BE2C (cell line): ENCODE results near the gene PRIMA1.

Experiments used
- DNase-seq: peaks from one replicate; pipeline ENCODE4 v3.0.0-alpha.2; 2020
- H3K27me3 ChIP-seq: fragments of 250-450 bp; sonication (Bioruptor Pico); 2 replicates; pipeline ENCODE4 v1.5.1; 2020; ENCODE audit warnings: mild to moderate bottlenecking
- H3K36me3 ChIP-seq: fragments of 250-450 bp; sonication (Bioruptor Pico); 2 replicates; pipeline ENCODE4 v1.5.1; 2020; ENCODE audit warnings: mild to moderate bottlenecking
- H3K4me1 ChIP-seq: fragments of 250-450 bp; sonication (Bioruptor Pico); 2 replicates; pipeline ENCODE4 v1.5.1; 2020
- H3K4me3 ChIP-seq: 2 replicates; pipeline ENCODE4 v1.5.1; 2011; ENCODE audit warnings: low read depth, low read length
- H3K9me3 ChIP-seq: fragments of 250-450 bp; sonication (Bioruptor Pico); 2 replicates; pipeline ENCODE4 v1.5.1; 2020
- TF ChIP-seq, protein P1 (sequence below): IDR thresholded peaks from 2 replicates; pipeline ENCODE4 v1.5.1; 2012; ENCODE audit warnings: mild to moderate bottlenecking, low read depth, low read length

PRIMA1 gene

GRCh38 chr14:93747102-93747501, 41.2 kb downstream of the PRIMA1 start:
- DNase-seq, result no peak
- Histone ChIP-seq H3K4me1 (peaks cover 49% of the 10 kb centered on the region), H3K27me3 (no peaks in the 10 kb centered on the region), H3K36me3 (no peaks in the 10 kb centered on the region; the same call in 1 of the 2 replicates), H3K4me3 (no peak overlapping the region), H3K9me3 (no peaks in the 10 kb centered on the region; the same call in 1 of the 2 replicates)
- TF ChIP-seq, protein P1, sequence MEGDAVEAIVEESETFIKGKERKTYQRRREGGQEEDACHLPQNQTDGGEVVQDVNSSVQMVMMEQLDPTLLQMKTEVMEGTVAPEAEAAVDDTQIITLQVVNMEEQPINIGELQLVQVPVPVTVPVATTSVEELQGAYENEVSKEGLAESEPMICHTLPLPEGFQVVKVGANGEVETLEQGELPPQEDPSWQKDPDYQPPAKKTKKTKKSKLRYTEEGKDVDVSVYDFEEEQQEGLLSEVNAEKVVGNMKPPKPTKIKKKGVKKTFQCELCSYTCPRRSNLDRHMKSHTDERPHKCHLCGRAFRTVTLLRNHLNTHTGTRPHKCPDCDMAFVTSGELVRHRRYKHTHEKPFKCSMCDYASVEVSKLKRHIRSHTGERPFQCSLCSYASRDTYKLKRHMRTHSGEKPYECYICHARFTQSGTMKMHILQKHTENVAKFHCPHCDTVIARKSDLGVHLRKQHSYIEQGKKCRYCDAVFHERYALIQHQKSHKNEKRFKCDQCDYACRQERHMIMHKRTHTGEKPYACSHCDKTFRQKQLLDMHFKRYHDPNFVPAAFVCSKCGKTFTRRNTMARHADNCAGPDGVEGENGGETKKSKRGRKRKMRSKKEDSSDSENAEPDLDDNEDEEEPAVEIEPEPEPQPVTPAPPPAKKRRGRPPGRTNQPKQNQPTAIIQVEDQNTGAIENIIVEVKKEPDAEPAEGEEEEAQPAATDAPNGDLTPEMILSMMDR, result no peak

DNA sequence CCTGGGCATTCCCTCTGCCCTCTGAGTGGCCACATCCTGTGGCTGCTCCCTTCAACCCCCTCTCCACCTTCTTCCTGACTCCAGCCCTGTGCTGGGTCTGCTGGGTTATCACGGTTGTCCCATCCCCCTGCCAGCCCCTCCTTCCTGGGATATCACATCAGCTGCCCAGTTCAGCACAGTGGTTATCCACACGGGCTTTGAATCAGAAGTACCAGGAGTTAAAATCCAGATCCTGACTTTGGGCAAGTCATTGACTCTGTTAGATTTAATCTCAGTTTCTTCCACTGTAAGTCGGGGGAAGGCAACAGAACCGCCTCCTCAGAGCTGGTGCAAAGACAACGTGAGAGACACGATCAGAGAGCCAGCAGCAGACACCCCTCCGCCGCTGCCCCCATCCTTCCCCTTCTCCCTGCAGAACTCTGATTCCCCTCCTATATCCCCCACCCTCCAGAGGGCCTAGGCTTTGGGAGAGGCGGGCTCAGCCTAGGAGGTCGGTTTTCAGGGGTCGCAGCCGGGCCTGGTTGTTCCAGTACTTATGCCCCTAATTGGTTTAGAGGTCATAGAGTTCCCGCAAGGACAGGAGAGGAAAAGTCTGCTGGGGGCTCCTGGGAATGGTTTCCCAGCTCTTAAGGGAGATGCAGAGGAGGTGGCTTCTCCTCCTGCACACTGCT, 42.5 kb downstream of the PRIMA1 start:
- no peaks in the 10 kb centered on the region for H3K36me3 ChIP-seq
- peak; percentile 65 for DNase-seq
- H3K27me3 ChIP-seq, result no peaks in the 10 kb centered on the region
- H3K4me3 ChIP-seq, result no peak overlapping the region
- TF ChIP-seq, protein P1, result no peak
- no peaks in the 10 kb centered on the region; the same call in 1 of the 2 replicates for H3K9me3 ChIP-seq
- peaks cover 42% of the 10 kb centered on the region for H3K4me1 ChIP-seq

GRCh38 chr14:93744876-93745275, 43.4 kb downstream of the PRIMA1 start:
- Histone ChIP-seq H3K9me3 (no peaks in the 10 kb centered on the region; the same call in 1 of the 2 replicates), H3K4me3 (no peak overlapping the region), H3K27me3 (no peaks in the 10 kb centered on the region), H3K36me3 (no peaks in the 10 kb centered on the region), H3K4me1 (peaks cover 42% of the 10 kb centered on the region)
- no peak for DNase-seq
- TF ChIP-seq, protein P1, result no peak

DNA sequence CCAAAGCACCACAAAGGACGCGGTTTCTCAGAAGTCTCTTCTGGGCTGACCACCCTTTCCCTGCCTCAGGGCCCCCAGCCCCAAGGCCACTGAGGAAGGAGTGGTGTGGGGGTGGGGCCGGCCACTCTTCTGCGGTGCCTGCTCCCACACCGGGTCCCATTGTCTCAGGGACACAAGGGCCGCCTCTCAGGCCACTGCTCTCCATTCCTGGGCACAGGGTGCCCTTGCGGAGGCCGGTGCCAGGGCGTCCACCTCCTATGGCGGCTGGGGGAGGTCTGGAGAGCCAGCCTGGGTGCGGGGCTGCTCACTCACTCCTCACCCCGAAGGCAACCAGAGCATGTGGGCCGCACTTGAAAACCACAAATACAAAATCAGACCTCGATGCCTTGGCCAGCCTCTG, 44.1 kb downstream of the PRIMA1 start:
- Histone ChIP-seq H3K4me1 (peaks cover 35% of the 10 kb centered on the region), H3K4me3 (no peak overlapping the region), H3K27me3 (no peaks in the 10 kb centered on the region), H3K9me3 (no peaks in the 10 kb centered on the region; the same call in 1 of the 2 replicates), H3K36me3 (no peaks in the 10 kb centered on the region)
- no peak for DNase-seq
- TF ChIP-seq, protein P1, result no peak

DNA sequence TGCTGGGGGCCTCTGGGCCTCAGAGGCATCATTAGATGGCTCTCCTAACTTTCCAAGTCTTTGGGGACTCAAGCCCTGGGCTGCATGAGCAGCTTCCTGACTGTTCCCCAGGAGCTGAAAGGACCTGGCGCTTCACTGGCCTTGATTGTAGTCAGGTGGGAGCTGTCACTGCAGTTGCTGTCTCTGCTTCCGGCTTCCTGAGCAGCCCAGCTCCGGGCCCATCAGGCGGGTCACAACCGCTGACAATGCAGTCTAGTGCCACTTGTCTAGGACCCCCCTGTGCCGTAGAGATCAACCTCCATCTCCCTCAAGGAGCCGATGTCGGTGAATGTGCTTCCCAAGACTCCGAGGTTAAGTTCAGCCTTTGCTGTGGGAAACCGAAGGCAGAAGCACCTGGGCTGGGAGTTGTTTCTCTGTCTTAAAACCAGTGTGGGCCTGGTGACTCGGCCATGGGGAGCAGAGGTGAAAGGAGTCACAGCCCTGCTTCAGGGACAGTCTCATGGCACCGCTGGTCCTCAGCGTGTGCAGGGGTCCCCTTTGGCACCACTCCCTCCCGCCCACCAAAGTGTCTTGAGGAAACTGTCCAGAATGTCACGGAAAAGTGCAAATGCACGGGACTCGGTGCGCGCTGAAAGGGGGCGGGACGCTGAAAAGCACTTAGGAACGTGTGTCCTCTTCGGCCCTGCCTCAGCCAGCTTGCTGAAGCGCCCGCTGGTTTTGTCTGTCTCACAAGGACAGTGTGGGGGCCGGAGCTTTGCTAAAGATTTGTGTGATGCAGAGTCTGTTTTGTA, 44.8 kb downstream of the PRIMA1 start:
- no peaks in the 10 kb centered on the region for H3K27me3 ChIP-seq
- no peaks in the 10 kb centered on the region for H3K9me3 ChIP-seq
- H3K4me3 ChIP-seq, result no peak overlapping the region
- H3K36me3 ChIP-seq, result no peaks in the 10 kb centered on the region
- DNase-seq, result no peak
- peaks cover 32% of the 10 kb centered on the region for H3K4me1 ChIP-seq
- TF ChIP-seq, protein P1, result no peak

- no peak overlapping the region for H3K4me3 ChIP-seq
- H3K9me3 ChIP-seq, result no peaks in the 10 kb centered on the region
- peaks cover 35% of the 10 kb centered on the region for H3K4me1 ChIP-seq
- DNase-seq, result no peak
- no peaks in the 10 kb centered on the region for H3K36me3 ChIP-seq
- TF ChIP-seq, protein P1, result no peak
- no peaks in the 10 kb centered on the region for H3K27me3 ChIP-seq
These were observed 45.5 kb downstream of the PRIMA1 start for GRCh38 chr14:93742761-93743160.
